H1 (cell line): Measurements from ENCODE around the gene SCAMP3. TPM values are rescaled to one million over a fixed set of nuclear protein-coding genes. Genes with fewer than 3 reads are reported as not detected.

ENCODE experiments used
- CTCF ChIA-PET: fragments of 300-600 bp; sonication (Branson Sonifier 250); formaldehyde crosslinking; loops from one replicate; lab custom pipeline; 2021; ENCODE audit not compliant: partially characterized antibody; lab: Charles Lee
- POLR2A ChIA-PET: fragments of 300-600 bp; sonication (Branson Sonifier 250); formaldehyde crosslinking; loops from one replicate; lab custom pipeline; 2021; ENCODE audit warnings: inconsistent platforms; ENCODE audit not compliant: partially characterized antibody; lab: Charles Lee
- DNase-seq, 2 experiments: peaks; one replicate each; pipeline versions ENCODE4 v3.0.0 to v3.0.0-alpha.2; 2010 to 2022; ENCODE audit warnings: low spot score in 2 of 2, low read depth in 1 of 2, mixed read lengths in 1 of 2
- FAIRE-seq: peaks from 2 replicates; lab custom pipeline; 2011; peaks lifted over from hg19 to GRCh38; lab: Jason Lieb, UNC
- H2AFZ ChIP-seq: 2 replicates; pipeline ENCODE4 v1.8.1; 2012; ENCODE audit warnings: low read length, inconsistent platforms
- H2AK5ac ChIP-seq: 2 replicates; pipeline ENCODE4 v1.6.1; 2013; ENCODE audit warnings: low read depth, low read length
- H2BK120ac ChIP-seq: replicated peaks from 2 replicates; pipeline ENCODE3; 2013; ENCODE audit warnings: low read depth, low read length, inconsistent platforms
- H2BK12ac ChIP-seq: 2 replicates; pipeline ENCODE4 v1.6.1; 2013; ENCODE audit warnings: low read depth, low read length
- H2BK15ac ChIP-seq: 2 replicates; pipeline ENCODE4 v1.6.1; 2013; ENCODE audit warnings: low read length
- H2BK20ac ChIP-seq: 2 replicates; pipeline ENCODE4 v1.6.1; 2013; ENCODE audit warnings: low read length
- H2BK5ac ChIP-seq: 2 replicates; pipeline ENCODE4 v1.6.1; 2013; ENCODE audit warnings: low read depth, low read length
- H3K14ac ChIP-seq: 2 replicates; pipeline ENCODE4 v1.6.1; 2013; ENCODE audit warnings: inconsistent platforms; ENCODE audit not compliant: insufficient read length
- H3K18ac ChIP-seq: 2 replicates; pipeline ENCODE4 v1.6.1; 2013; ENCODE audit warnings: low read length; ENCODE audit errors: extremely low read depth
- H3K23ac ChIP-seq: 2 replicates; pipeline ENCODE4 v1.6.1; 2013; ENCODE audit warnings: inconsistent platforms; ENCODE audit not compliant: insufficient read length
- H3K23me2 ChIP-seq: 2 replicates; pipeline ENCODE4 v1.6.1; 2013; ENCODE audit warnings: low read depth, low read length
- H3K27ac ChIP-seq: 2 replicates; pipeline ENCODE4 v1.6.1; 2011; ENCODE audit warnings: low read depth, low read length, inconsistent platforms
- H3K27me3 ChIP-seq, 4 experiments: replicated peaks in 1 of 4; 1 replicate in 1 of 4; 2 replicates in 3 of 4; pipeline versions ENCODE4 v1.6.1 to v1.8.1; 2011 to 2013; ENCODE audit warnings: low read length in 3 of 4, mild to moderate bottlenecking in 3 of 4, inconsistent platforms in 2 of 4, mixed read lengths in 2 of 4, moderate library complexity in 1 of 4; ENCODE audit not compliant: control insufficient read depth in 3 of 4, insufficient read depth in 3 of 4; ENCODE audit errors: extremely low read depth in 1 of 4
- H3K36me3 ChIP-seq, 4 experiments: 2 replicates each; pipeline versions ENCODE4 v1.6.1 to v1.8.1; 2011 to 2013; ENCODE audit warnings: mild to moderate bottlenecking in 4 of 4, low read length in 3 of 4, moderate library complexity in 2 of 4, control low read depth in 1 of 4, inconsistent platforms in 1 of 4; ENCODE audit not compliant: insufficient read depth in 4 of 4, control insufficient read depth in 2 of 4
- H3K4ac ChIP-seq: replicated peaks from 2 replicates; pipeline ENCODE3; 2013; ENCODE audit warnings: low read length, low read depth, mixed read lengths, inconsistent platforms; ENCODE audit not compliant: insufficient read length
- H3K4me1 ChIP-seq, 4 experiments: replicated peaks in 1 of 4; 1 replicate in 1 of 4; 2 replicates in 3 of 4; pipeline versions ENCODE4 v1.6.1 to v1.8.1; 2011 to 2013; ENCODE audit warnings: low read length in 3 of 4, inconsistent platforms in 2 of 4, mixed read lengths in 1 of 4; ENCODE audit not compliant: insufficient read depth in 4 of 4, control insufficient read depth in 3 of 4
- H3K4me2 ChIP-seq, 2 experiments: 2 replicates each; pipeline versions ENCODE4 v1.6.1 to v1.8.1; 2011 to 2013; ENCODE audit warnings: low read depth in 2 of 2, low read length in 2 of 2, control low read depth in 1 of 2, inconsistent platforms in 1 of 2, mild to moderate bottlenecking in 1 of 2; ENCODE audit not compliant: insufficient read depth in 1 of 2
- H3K4me3 ChIP-seq, 4 experiments: fragments of 200-600, 300-600 bp in 1 of 4; sonication (generic), shearing (Covaris generic), sonication (Bioruptor Twin) in 1 of 4; 2 replicates each; pipeline versions ENCODE4 v1.5.1 to v1.8.1; 2011 to 2016; ENCODE audit warnings: low read length in 4 of 4, low read depth in 3 of 4, control low read depth in 2 of 4, inconsistent platforms in 2 of 4, mild to moderate bottlenecking in 2 of 4, mixed read lengths in 1 of 4, moderate library complexity in 1 of 4; ENCODE audit not compliant: insufficient read depth in 2 of 4; ENCODE audit errors: extremely low read depth in 1 of 4
- H3K56ac ChIP-seq: replicated peaks from 2 replicates; pipeline ENCODE3; 2013; ENCODE audit warnings: low read depth, mild to moderate bottlenecking, mixed read lengths, low read length, inconsistent platforms; ENCODE audit not compliant: insufficient read length
- H3K79me1 ChIP-seq: 2 replicates; pipeline ENCODE4 v1.6.1; 2013; ENCODE audit warnings: low read depth, low read length, control low read depth
- H3K79me2 ChIP-seq, 2 experiments: 2 replicates each; pipeline versions ENCODE4 v1.6.1 to v1.8.1; 2012 to 2013; ENCODE audit warnings: low read length in 2 of 2, mild to moderate bottlenecking in 2 of 2, inconsistent platforms in 1 of 2; ENCODE audit not compliant: insufficient read depth in 2 of 2, control insufficient read depth in 1 of 2
- H3K9ac ChIP-seq, 4 experiments: replicated peaks in 1 of 4; 1 replicate in 1 of 4; 2 replicates in 3 of 4; pipeline versions ENCODE4 v1.6.1 to v1.8.1; 2011 to 2013; ENCODE audit warnings: low read depth in 3 of 4, low read length in 3 of 4, control low read depth in 2 of 4, mild to moderate bottlenecking in 2 of 4, moderate library complexity in 2 of 4, inconsistent platforms in 1 of 4; ENCODE audit errors: extremely low read depth in 1 of 4
- H3K9me3 ChIP-seq, 2 experiments: 2 replicates each; pipeline versions ENCODE4 v1.6.1 to v1.8.1; 2012 to 2013; ENCODE audit warnings: mild to moderate bottlenecking in 2 of 2, moderate library complexity in 2 of 2, control low read depth in 1 of 2, inconsistent platforms in 1 of 2, low read depth in 1 of 2, low read length in 1 of 2, mixed read lengths in 1 of 2; ENCODE audit not compliant: insufficient read depth in 2 of 2
- H4K20me1 ChIP-seq, 2 experiments: replicated peaks in 1 of 2; 2 replicates each; pipeline versions ENCODE3 to v1.8.1; 2011 to 2013; ENCODE audit warnings: inconsistent platforms in 2 of 2, low read length in 2 of 2, mild to moderate bottlenecking in 1 of 2; ENCODE audit not compliant: insufficient read depth in 2 of 2, control insufficient read depth in 1 of 2
- H4K5ac ChIP-seq: 2 replicates; pipeline ENCODE4 v1.6.1; 2013; ENCODE audit warnings: low read length, low read depth, mixed read lengths, inconsistent platforms; ENCODE audit not compliant: insufficient read length
- H4K8ac ChIP-seq: 2 replicates; pipeline ENCODE4 v1.8.0; 2013; ENCODE audit warnings: mild to moderate bottlenecking, moderate library complexity, low read length, inconsistent platforms; ENCODE audit not compliant: insufficient read depth; ENCODE audit errors: extremely low read depth
- H4K91ac ChIP-seq: replicated peaks from 2 replicates; pipeline ENCODE3; 2013; ENCODE audit warnings: low read length, mixed read lengths, inconsistent platforms; ENCODE audit not compliant: insufficient read length
- CHD1 ChIP-seq: IDR thresholded peaks from 2 replicates; pipeline ENCODE4 v1.6.1; 2012; ENCODE audit warnings: low read depth, low read length, improper control_type of control experiment
- NANOG ChIP-seq: IDR thresholded peaks from 2 replicates; pipeline ENCODE4 v1.6.1; 2011; ENCODE audit warnings: low read length, low read depth, mild to moderate bottlenecking, inconsistent platforms; ENCODE audit not compliant: insufficient read depth, poor library complexity, severe bottlenecking
- POU5F1 ChIP-seq: IDR thresholded peaks from 2 replicates; pipeline ENCODE4 v1.6.1; 2011; ENCODE audit warnings: low read depth, mild to moderate bottlenecking, low read length, moderate library complexity
- RNF2 ChIP-seq: fragments of 200-900, 300-1000 bp; sonication (generic); IDR thresholded peaks from 2 replicates; pipeline ENCODE4 v1.7.1; 2016; ENCODE audit warnings: borderline replicate concordance, low read depth, mild to moderate bottlenecking, antibody characterized with exemption, low read length; ENCODE audit not compliant: poor library complexity, severe bottlenecking; ENCODE audit errors: missing control alignments
- SP2 ChIP-seq: IDR thresholded peaks from 2 replicates; pipeline ENCODE4 v1.6.1; 2012; ENCODE audit warnings: mild to moderate bottlenecking, low read length, inconsistent platforms
- TCF12 ChIP-seq: IDR thresholded peaks from 2 replicates; pipeline ENCODE4 v1.6.1; 2011; ENCODE audit warnings: low read depth, mild to moderate bottlenecking, low read length
- WGBS, 2 experiments: shearing (Covaris generic) in 1 of 2; methylation state at CpG; one replicate each; pipeline versions ENCODE4 v1.1.6 to v1.1.7; 2013 to 2015; ENCODE audit warnings: low lambda C conversion rate in 2 of 2, mixed read lengths in 2 of 2, inconsistent platforms in 1 of 2, low coverage in 1 of 2, missing lambda C conversion rate in 1 of 2; ENCODE audit not compliant: insufficient replicate concordance in 2 of 2, insufficient coverage in 1 of 2, insufficient read length in 1 of 2; ENCODE audit errors: extremely low coverage in 1 of 2, missing lambda C conversion rate in 1 of 2; 5-methylcytosine and 5-hydroxymethylcytosine counted together
- polyA plus RNA-seq, 7 experiments: library from polyadenylated mRNA; depleted of rRNA in 3 of 7; stranded (reverse) in 5 of 7; unstranded in 2 of 7; fragments of >200 nt in 5 of 7; fragments of 200-250 nt in 2 of 7; gene quantifications; 1 replicate in 5 of 7; 2 replicates in 1 of 7; 4 replicates in 1 of 7; pipeline versions ENCODE4 v1.2.1 to v1.2.3, GENCODE V29; 2011 to 2013; ENCODE audit warnings: missing spikeins in 2 of 7, mixed read lengths in 2 of 7
- total RNA-seq: library from RNA; stranded (reverse); fragmentation: NEBNext Ultra II Directional; extraction: Animal tissue kit (Norgen Biotek cat#: 25700); gene quantifications from 2 replicates; pipeline ENCODE4 v1.2.1, GENCODE V29; 2021
- TF ChIP-seq, protein P1 (sequence below): IDR thresholded peaks from 2 replicates; pipeline ENCODE4 v1.6.1; 2012; ENCODE audit warnings: low read length, inconsistent platforms

Gene SCAMP3
- total and polyA plus RNA-seq, 2 of the 8 experiments (the other 6 are each of a cell fraction or from before 2014, with no cell fraction given) = 48.9 to 143 TPM

DNA sequence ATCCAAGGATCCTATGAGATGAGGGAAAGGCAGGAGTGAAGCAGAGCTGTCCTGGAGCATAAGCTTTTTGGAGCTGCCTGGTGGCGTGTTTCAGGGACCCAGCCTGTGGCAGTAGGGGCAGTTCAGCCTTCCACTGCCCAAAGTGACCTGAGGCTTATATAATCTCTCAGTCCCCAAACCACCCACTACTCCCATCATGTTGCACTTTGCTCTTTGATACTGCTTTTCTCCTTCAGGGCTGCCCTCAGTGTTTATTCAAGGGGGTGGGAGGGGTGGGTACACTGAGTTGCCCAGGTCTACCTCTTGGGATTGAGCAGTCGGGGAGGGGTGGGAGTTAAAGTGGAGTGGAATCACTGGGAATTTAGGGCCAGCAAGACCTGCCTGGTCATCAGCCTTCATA lies 24.4 kb upstream of the SCAMP3 start:
- DNase-seq = no peak
- H3K23ac ChIP-seq = no peak overlapping the region
- no peaks in the 10 kb centered on the region; a peak in 1 of 8 replicates for H3K36me3 ChIP-seq
- no peak overlapping the region for H3K14ac ChIP-seq
- H2BK20ac ChIP-seq = no peak overlapping the region
- H3K4me1 ChIP-seq = no peaks in the 10 kb centered on the region; a peak in 1 of 7 replicates
- no peak overlapping the region for H2BK5ac ChIP-seq
- H3K27ac ChIP-seq = no peak overlapping the region
- POLR2A ChIA-PET = interaction anchor here (1.5 to 2.1 kb wide), 4 partner anchors 11 to 34 kb away, joined by 4 to 7 read pairs (median 6); partner anchors contain the start of genes FDPS and RUSC1
- no peak overlapping the region for H3K56ac ChIP-seq
- H3K4ac ChIP-seq = no peak overlapping the region
- no peak overlapping the region for H3K18ac ChIP-seq
- H2BK12ac ChIP-seq = no peak overlapping the region
- CTCF ChIA-PET = interaction anchor here (0.6 to 2.1 kb wide), 5 partner anchors 9 to 109 kb away, joined by 3 to 7 read pairs (median 3); no protein-coding TSS in a partner anchor
- no peak for FAIRE-seq
- no peaks in the 10 kb centered on the region for H3K23me2 ChIP-seq
- H3K4me2 ChIP-seq = no peak overlapping the region
- no peak overlapping the region for H4K5ac ChIP-seq
- H2BK120ac ChIP-seq = no peak overlapping the region
- H4K91ac ChIP-seq = no peak overlapping the region
- H2BK15ac ChIP-seq = no peak overlapping the region
- H4K8ac ChIP-seq = no peak overlapping the region
- H3K27me3 ChIP-seq = no peaks in the 10 kb centered on the region
- H3K4me3 ChIP-seq = no peak overlapping the region
- no peak overlapping the region for H2AK5ac ChIP-seq
- no peaks in the 10 kb centered on the region for H3K79me1 ChIP-seq
- no peaks in the 10 kb centered on the region for H4K20me1 ChIP-seq
- no peak overlapping the region for H3K9ac ChIP-seq
- no peaks in the 10 kb centered on the region for H3K79me2 ChIP-seq
- no peaks in the 10 kb centered on the region for H3K9me3 ChIP-seq
- TF ChIP-seq SP2 (no peak), CHD1 (no peak), NANOG (no peak), RNF2 (no peak), TCF12 (no peak), POU5F1 (no peak)
- TF ChIP-seq, protein P1, sequence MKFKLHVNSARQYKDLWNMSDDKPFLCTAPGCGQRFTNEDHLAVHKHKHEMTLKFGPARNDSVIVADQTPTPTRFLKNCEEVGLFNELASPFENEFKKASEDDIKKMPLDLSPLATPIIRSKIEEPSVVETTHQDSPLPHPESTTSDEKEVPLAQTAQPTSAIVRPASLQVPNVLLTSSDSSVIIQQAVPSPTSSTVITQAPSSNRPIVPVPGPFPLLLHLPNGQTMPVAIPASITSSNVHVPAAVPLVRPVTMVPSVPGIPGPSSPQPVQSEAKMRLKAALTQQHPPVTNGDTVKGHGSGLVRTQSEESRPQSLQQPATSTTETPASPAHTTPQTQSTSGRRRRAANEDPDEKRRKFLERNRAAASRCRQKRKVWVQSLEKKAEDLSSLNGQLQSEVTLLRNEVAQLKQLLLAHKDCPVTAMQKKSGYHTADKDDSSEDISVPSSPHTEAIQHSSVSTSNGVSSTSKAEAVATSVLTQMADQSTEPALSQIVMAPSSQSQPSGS = no peak
- TF ChIP-seq, all 59 proteins: peak for 0
- H2AFZ ChIP-seq = no peak overlapping the region
- 96% methylated on average over 2 of the region's 2 CpGs; no CpG with 5 or more reads in 1 of the 2 experiments for WGBS, 2 experiments
